ENCODE results near the gene CIB2. TPM values are rescaled to one million over a fixed set of nuclear protein-coding genes. Genes with fewer than 3 reads are reported as not detected.

The CIB2 gene
- total RNA-seq, 1 donor from 2014 or later: 2.2 TPM

GRCh38 chr15:78067328-78068228 lies 63.7 kb downstream of the CIB2 start:
- peak in 1 of 2 donors; percentile 60 for DNase-seq (ENCODE audit: low read depth in 2 of 2)

GRCh38 chr15:78065973-78066946 lies 65.0 kb downstream of the CIB2 start:
- no peak for DNase-seq (ENCODE audit: low read depth in 2 of 2)

GRCh38 chr15:78065284-78065872 lies 65.9 kb downstream of the CIB2 start:
- peak; percentile 86 to 87 for DNase-seq (ENCODE audit: low read depth in 2 of 2)

GRCh38 chr15:78064544-78064943 lies 66.7 kb downstream of the CIB2 start:
- DNase-seq (ENCODE audit: low read depth in 2 of 2): no peak

GRCh38 chr15:78063970-78064385 lies 67.3 kb downstream of the CIB2 start:
- no peak for DNase-seq (ENCODE audit: low read depth in 2 of 2)

- DNase-seq (ENCODE audit: low read depth in 2 of 2): no peak
These were observed 68.0 kb downstream of the CIB2 start for GRCh38 chr15:78063217-78063616.

GRCh38 chr15:78061963-78062427 lies 69.2 kb downstream of the CIB2 start:
- no peak for DNase-seq (ENCODE audit: low read depth in 2 of 2)

GRCh38 chr15:78060232-78060631 lies 71.0 kb downstream of the CIB2 start:
- no peak for DNase-seq (ENCODE audit: low read depth in 2 of 2)

- DNase-seq (ENCODE audit: low read depth in 2 of 2): peak in 1 of 2 donors; percentile 61
These were observed 72.0 kb downstream of the CIB2 start for GRCh38 chr15:78059110-78059839.

- DNase-seq (ENCODE audit: low read depth in 2 of 2): no peak
These were observed 72.8 kb downstream of the CIB2 start for GRCh38 chr15:78058401-78058935.

GRCh38 chr15:78057803-78058202 lies 73.4 kb downstream of the CIB2 start:
- no peak for DNase-seq (ENCODE audit: low read depth in 2 of 2)

GRCh38 chr15:78056714-78057269 lies 74.5 kb downstream of the CIB2 start:
- DNase-seq (ENCODE audit: low read depth in 2 of 2): peak in 1 of 2 donors; percentile 48

GRCh38 chr15:78055919-78056713 lies 75.1 kb downstream of the CIB2 start:
- DNase-seq (ENCODE audit: low read depth in 2 of 2): peak in 1 of 2 donors; percentile 58

GRCh38 chr15:78054966-78055365 lies 76.3 kb downstream of the CIB2 start:
- no peak for DNase-seq (ENCODE audit: low read depth in 2 of 2)

Other genes starting within 250 kb of the CIB2 start
- gene TBC1D2B, start 53.7 kb downstream of the CIB2 start, total RNA-seq: 28.2 and 41.1 TPM in 2 replicates
- not detected in 2 replicates for gene SH2D7, start 38.9 kb downstream of the CIB2 start, total RNA-seq
- 20.3 and 22.1 TPM in 2 replicates for gene IDH3A, start 17.9 kb upstream of the CIB2 start, total RNA-seq
- gene ACSBG1, start 103.1 kb upstream of the CIB2 start, total RNA-seq: not detected in 2 replicates
- gene DNAJA4, start 133.1 kb upstream of the CIB2 start, total RNA-seq: 0.90 and 2.0 TPM in 2 replicates
- 67.9 and 84.5 TPM in 2 replicates for gene SKIC8, start 168.2 kb upstream of the CIB2 start, total RNA-seq
- gene CRABP1, start 208.9 kb upstream of the CIB2 start, total RNA-seq: not detected in 2 replicates